GM18867 (cell line): ENCODE data around the gene MYO1E.
A peak's percentile ranks its signal among the peaks of the same experiment; 100 is the strongest.

Experiments used
- ATAC-seq: cut with Tn5 transposase; IDR thresholded peaks from one replicate; pipeline ENCODE4 v1.9.1; 2021; ENCODE audit warnings: mild to moderate bottlenecking, moderate library complexity; ENCODE audit not compliant: unreplicated experiment

Gene MYO1E

GRCh38 chr15:59321000-59321689 is 51.5 kb downstream of the MYO1E start:
- ATAC-seq, result no peak

- no peak for ATAC-seq
These were observed 55.5 kb downstream of the MYO1E start for GRCh38 chr15:59317211-59317610.

- ATAC-seq, result no peak
These were observed 56.7 kb downstream of the MYO1E start for GRCh38 chr15:59315914-59316451.

- ATAC-seq, result peak; percentile 77
These were observed 58.9 kb downstream of the MYO1E start for GRCh38 chr15:59313641-59314332.

- ATAC-seq, result no peak
These were observed 60.5 kb downstream of the MYO1E start for GRCh38 chr15:59312205-59312604.

GRCh38 chr15:59311195-59311594 is 61.5 kb downstream of the MYO1E start:
- ATAC-seq, result no peak

- ATAC-seq, result no peak
These were observed 63.3 kb downstream of the MYO1E start for GRCh38 chr15:59309405-59309804.

GRCh38 chr15:59307165-59307537 is 65.5 kb downstream of the MYO1E start:
- ATAC-seq, result no peak

- ATAC-seq, result no peak
These were observed 66.0 kb downstream of the MYO1E start for GRCh38 chr15:59306520-59307164.

- no peak for ATAC-seq
These were observed 67.9 kb downstream of the MYO1E start for GRCh38 chr15:59304807-59305206.

GRCh38 chr15:59304034-59304795 is 68.5 kb downstream of the MYO1E start:
- no peak for ATAC-seq

GRCh38 chr15:59303633-59304032 is 69.0 kb downstream of the MYO1E start:
- no peak for ATAC-seq

- no peak for ATAC-seq
These were observed 69.5 kb downstream of the MYO1E start for GRCh38 chr15:59303136-59303535.

GRCh38 chr15:59301527-59301926 is 71.1 kb downstream of the MYO1E start:
- ATAC-seq, result no peak

- no peak for ATAC-seq
These were observed 72.0 kb downstream of the MYO1E start for GRCh38 chr15:59300618-59301139.

- peak; percentile 65 for ATAC-seq
These were observed 72.6 kb downstream of the MYO1E start for GRCh38 chr15:59299929-59300617.

GRCh38 chr15:59298854-59299250 is 73.8 kb downstream of the MYO1E start:
- ATAC-seq, result no peak

GRCh38 chr15:59298225-59298853 is 74.3 kb downstream of the MYO1E start:
- peak; percentile 69 for ATAC-seq

- no peak for ATAC-seq
These were observed 76.5 kb downstream of the MYO1E start for GRCh38 chr15:59296181-59296617.
